Osteoblast (primary cell): ENCODE results near the gene ENAH. TPM values are rescaled to one million over a fixed set of nuclear protein-coding genes. Genes with fewer than 3 reads are reported as not detected.
"Not testable (repeated sequence)": the region's sequence is repeated elsewhere in the genome, so short reads cannot be mapped to it uniquely, and the experiment has no call there.

ENCODE experiments used
- DNase-seq: peaks from one replicate; pipeline ENCODE4 v3.0.0; 2011; ENCODE audit warnings: low spot score, mixed read lengths; ENCODE audit not compliant: insufficient read length; ENCODE audit errors: missing footprints
- H2AFZ ChIP-seq: 2 replicates; pipeline ENCODE4 v1.6.0; 2011; ENCODE audit warnings: mild to moderate bottlenecking, low read length
- H3K27ac ChIP-seq: 2 replicates; pipeline ENCODE4 v1.5.1; 2011; ENCODE audit warnings: mild to moderate bottlenecking, low read depth, low read length, moderate library complexity
- H3K27me3 ChIP-seq: 2 replicates; pipeline ENCODE4 v1.6.0; 2012; ENCODE audit warnings: mild to moderate bottlenecking, control low read depth, inconsistent platforms, low read length, moderate library complexity; ENCODE audit not compliant: insufficient read depth
- H3K36me3 ChIP-seq: 2 replicates; pipeline ENCODE4 v1.5.1; 2011; ENCODE audit warnings: mild to moderate bottlenecking, low read length, control low read depth, moderate library complexity; ENCODE audit not compliant: insufficient read depth
- H3K4me1 ChIP-seq: 2 replicates; pipeline ENCODE4 v1.5.1; 2011; ENCODE audit warnings: mild to moderate bottlenecking, low read length, control low read depth, moderate library complexity; ENCODE audit not compliant: insufficient read depth
- H3K4me2 ChIP-seq: 2 replicates; pipeline ENCODE4 v1.6.0; 2011; ENCODE audit warnings: mild to moderate bottlenecking, low read length; ENCODE audit not compliant: insufficient read depth
- H3K4me3 ChIP-seq: fragments of 200-600 bp; sonication (generic); 3 replicates; pipeline ENCODE4 v1.5.1; 2012; ENCODE audit warnings: mild to moderate bottlenecking, low read length, inconsistent platforms; ENCODE audit not compliant: insufficient read depth
- H3K79me2 ChIP-seq: 2 replicates; pipeline ENCODE4 v1.6.0; 2012; ENCODE audit warnings: mild to moderate bottlenecking, low read length, control low read depth, inconsistent platforms; ENCODE audit not compliant: insufficient read depth
- H3K9me3 ChIP-seq: 2 replicates; pipeline ENCODE4 v1.5.1; 2011; ENCODE audit warnings: low read depth, low read length, control low read depth
- H4K20me1 ChIP-seq: 2 replicates; pipeline ENCODE4 v1.6.0; 2012; ENCODE audit warnings: mild to moderate bottlenecking, low read length, control low read depth; ENCODE audit not compliant: insufficient read depth
- total RNA-seq: library from RNA; depleted of rRNA; stranded (reverse); fragments of >200 nt; gene quantifications from 2 replicates; pipeline ENCODE4 v1.2.3, GENCODE V29; 2012
- TF ChIP-seq, protein P1 (sequence below): IDR thresholded peaks from 2 replicates; pipeline ENCODE4 v1.5.1; 2011; ENCODE audit warnings: mild to moderate bottlenecking, low read depth, low read length, moderate library complexity; ENCODE audit errors: extremely low read depth

The ENAH gene
- total RNA-seq = 344 and 453 TPM in 2 replicates

DNA sequence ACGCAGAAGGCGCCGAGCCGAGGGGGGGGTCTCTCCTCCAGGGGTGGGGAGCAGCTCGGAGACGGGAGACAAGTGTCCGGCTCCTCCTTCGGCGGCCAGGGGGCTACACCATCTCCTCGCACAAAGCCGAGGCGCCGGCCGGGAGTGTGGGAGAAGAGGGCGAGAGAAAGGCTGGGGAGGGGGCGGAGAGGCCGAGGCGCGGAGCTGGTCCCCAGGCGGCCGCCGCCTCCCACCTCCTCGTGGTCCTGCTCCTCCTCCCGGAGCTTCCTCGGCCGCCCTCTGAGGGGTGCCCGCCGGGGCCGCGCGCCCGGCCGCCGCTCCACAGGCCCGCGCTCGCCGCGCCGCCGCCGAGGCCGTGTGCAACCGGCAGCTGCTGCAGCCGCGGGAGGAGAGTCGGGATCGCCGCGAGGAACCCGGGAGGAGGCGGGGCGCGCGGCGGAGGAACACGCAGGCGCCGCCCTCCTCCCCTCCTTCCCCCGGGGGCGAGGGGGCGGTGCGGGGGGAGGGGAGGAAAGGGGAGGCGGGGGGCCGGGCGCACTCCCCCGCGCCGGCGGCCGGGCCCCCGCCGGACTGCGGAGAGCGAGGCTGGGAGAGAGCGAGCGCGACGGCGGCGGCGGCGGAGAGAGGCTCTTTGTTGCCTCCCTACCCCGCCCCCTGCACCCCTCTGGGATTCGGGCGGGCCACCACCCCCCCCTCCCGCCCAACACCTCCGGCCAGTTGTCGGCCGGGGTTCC, at the start of gene ENAH:
TSS of gene ENAH (minus strand) at position 395 of the 734 bp plus-strand sequence. CDS start 433 bp downstream, outside the sequence.
- peak within 1 kb of the TSS; percentile 88 for H3K4me2 ChIP-seq
- H3K4me1 ChIP-seq = peaks cover 47% of the 10 kb centered on the region
- DNase-seq = peak; percentile 95
- no peaks in the 10 kb centered on the region for H3K36me3 ChIP-seq
- H4K20me1 ChIP-seq = peaks cover 25% of the 10 kb centered on the region
- no peak within 1 kb of the TSS for H2AFZ ChIP-seq
- H3K79me2 ChIP-seq = peaks cover 49% of the 10 kb centered on the region
- TF ChIP-seq, protein P1, sequence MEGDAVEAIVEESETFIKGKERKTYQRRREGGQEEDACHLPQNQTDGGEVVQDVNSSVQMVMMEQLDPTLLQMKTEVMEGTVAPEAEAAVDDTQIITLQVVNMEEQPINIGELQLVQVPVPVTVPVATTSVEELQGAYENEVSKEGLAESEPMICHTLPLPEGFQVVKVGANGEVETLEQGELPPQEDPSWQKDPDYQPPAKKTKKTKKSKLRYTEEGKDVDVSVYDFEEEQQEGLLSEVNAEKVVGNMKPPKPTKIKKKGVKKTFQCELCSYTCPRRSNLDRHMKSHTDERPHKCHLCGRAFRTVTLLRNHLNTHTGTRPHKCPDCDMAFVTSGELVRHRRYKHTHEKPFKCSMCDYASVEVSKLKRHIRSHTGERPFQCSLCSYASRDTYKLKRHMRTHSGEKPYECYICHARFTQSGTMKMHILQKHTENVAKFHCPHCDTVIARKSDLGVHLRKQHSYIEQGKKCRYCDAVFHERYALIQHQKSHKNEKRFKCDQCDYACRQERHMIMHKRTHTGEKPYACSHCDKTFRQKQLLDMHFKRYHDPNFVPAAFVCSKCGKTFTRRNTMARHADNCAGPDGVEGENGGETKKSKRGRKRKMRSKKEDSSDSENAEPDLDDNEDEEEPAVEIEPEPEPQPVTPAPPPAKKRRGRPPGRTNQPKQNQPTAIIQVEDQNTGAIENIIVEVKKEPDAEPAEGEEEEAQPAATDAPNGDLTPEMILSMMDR = no peak
- H3K27ac ChIP-seq = peak within 1 kb of the TSS; percentile 90
- H3K9me3 ChIP-seq = no peaks in the 10 kb centered on the region
- H3K4me3 ChIP-seq = peak within 1 kb of the TSS; percentile 95
- H3K27me3 ChIP-seq = no peaks in the 10 kb centered on the region

- H3K79me2 ChIP-seq = peaks cover 4% of the 10 kb centered on the region
- no peaks in the 10 kb centered on the region for H4K20me1 ChIP-seq
- H2AFZ ChIP-seq = peak overlapping the region; percentile 11
- no peaks in the 10 kb centered on the region for H3K36me3 ChIP-seq
- TF ChIP-seq, protein P1 = no peak
- DNase-seq = no peak
- H3K4me3 ChIP-seq = peak overlapping the region; percentile 56
- H3K4me2 ChIP-seq = peak overlapping the region; percentile 73
- H3K9me3 ChIP-seq = no peaks in the 10 kb centered on the region
- peak overlapping the region; percentile 99 for H3K27ac ChIP-seq
- peaks cover 33% of the 10 kb centered on the region for H3K4me1 ChIP-seq
- no peaks in the 10 kb centered on the region for H3K27me3 ChIP-seq
Measured at GRCh38 chr1:225700889-225701465, 48.1 kb upstream of the ENAH start.

DNA sequence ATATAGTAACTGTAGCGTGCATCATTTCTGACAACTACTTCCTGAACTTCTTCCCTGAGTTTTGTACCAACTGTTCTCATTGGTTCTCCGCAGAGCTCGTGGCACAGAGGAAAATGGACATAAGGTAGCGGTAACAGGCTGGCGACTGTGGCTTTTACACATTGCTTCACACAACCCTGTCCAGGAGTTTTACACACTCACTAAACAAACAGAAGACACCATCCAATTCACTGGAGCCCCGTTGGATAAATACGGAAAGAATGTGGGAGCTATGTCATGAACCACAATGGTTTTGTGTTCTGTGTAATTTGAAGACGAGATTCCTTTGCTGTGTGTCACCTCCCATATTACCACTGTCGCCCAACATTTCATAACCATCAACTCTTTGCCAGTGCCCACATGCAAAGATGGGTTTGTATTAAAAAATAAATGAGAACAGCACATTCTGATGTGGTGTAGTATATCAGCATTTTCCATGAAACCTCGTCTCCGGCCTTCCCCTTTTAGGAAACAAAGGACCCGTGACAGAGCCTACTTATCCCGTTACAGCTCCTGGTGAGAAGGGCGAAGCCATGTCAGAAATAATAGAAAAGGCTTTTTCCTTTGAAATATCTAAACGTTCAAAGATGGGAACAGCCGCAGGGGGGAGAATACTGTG, 47.4 kb upstream of the ENAH start:
- Histone ChIP-seq H2AFZ (peak overlapping the region; percentile 11), H3K4me3 (peak overlapping the region; percentile 56), H3K4me1 (peaks cover 34% of the 10 kb centered on the region), H3K9me3 (no peaks in the 10 kb centered on the region), H3K4me2 (peak overlapping the region; percentile 76), H3K79me2 (peaks cover 4% of the 10 kb centered on the region), H3K36me3 (no peaks in the 10 kb centered on the region), H4K20me1 (no peaks in the 10 kb centered on the region), H3K27me3 (no peaks in the 10 kb centered on the region), H3K27ac (peak overlapping the region; percentile 99)
- peak; percentile 90 for DNase-seq
- TF ChIP-seq, protein P1 = no peak

DNA sequence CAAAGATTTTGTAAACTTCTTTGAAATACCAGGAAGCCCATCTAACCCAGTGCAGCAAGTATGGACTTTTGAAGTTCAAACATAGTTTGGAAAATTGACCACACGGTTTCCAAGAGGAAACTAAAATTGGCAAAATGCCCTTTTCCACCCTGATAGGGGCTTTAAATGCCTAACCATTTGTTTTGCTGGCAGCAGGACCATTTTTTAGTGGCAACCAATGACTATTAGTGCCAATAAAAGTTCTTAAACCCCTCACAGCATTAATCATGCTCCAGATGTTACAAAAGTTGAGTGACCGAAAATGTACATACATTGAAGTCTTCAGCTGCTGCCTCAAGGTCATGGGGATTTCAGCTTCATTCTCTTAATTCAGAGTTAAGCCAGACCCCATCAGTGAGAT, 46.4 kb upstream of the ENAH start:
- H3K27me3 ChIP-seq = no peaks in the 10 kb centered on the region
- H2AFZ ChIP-seq = no peak overlapping the region
- peak overlapping the region; percentile 99 for H3K27ac ChIP-seq
- TF ChIP-seq, protein P1 = no peak
- H3K9me3 ChIP-seq = no peaks in the 10 kb centered on the region
- no peaks in the 10 kb centered on the region for H3K36me3 ChIP-seq
- H3K4me1 ChIP-seq = peaks cover 34% of the 10 kb centered on the region
- H3K4me3 ChIP-seq = no peak overlapping the region
- H3K79me2 ChIP-seq = peaks cover 4% of the 10 kb centered on the region
- DNase-seq = no peak
- no peaks in the 10 kb centered on the region for H4K20me1 ChIP-seq
- peak overlapping the region; percentile 76 for H3K4me2 ChIP-seq

- H3K9me3 ChIP-seq, H3K79me2 ChIP-seq, H3K4me3 ChIP-seq, DNase-seq, H3K27ac ChIP-seq, H4K20me1 ChIP-seq, H3K4me2 ChIP-seq, H3K27me3 ChIP-seq, H3K36me3 ChIP-seq, H2AFZ ChIP-seq: not testable (repeated sequence)
- H3K4me1 ChIP-seq = peaks cover 37% of the 10 kb centered on the region
Measured at GRCh38 chr1:225698194-225698593, 45.3 kb upstream of the ENAH start.
